Activated CD4-positive, alpha-beta T cell treated with anti-CD3 and anti-CD28 coated beads, Interleukin-2, amount 50 U/mL, for 1 hour (primary cell): Measurements from ENCODE around the gene TET2.

Experiments used
- DNase-seq: peaks from one replicate; pipeline ENCODE4 v3.0.0-alpha.2; 2020

The TET2 gene

DNA sequence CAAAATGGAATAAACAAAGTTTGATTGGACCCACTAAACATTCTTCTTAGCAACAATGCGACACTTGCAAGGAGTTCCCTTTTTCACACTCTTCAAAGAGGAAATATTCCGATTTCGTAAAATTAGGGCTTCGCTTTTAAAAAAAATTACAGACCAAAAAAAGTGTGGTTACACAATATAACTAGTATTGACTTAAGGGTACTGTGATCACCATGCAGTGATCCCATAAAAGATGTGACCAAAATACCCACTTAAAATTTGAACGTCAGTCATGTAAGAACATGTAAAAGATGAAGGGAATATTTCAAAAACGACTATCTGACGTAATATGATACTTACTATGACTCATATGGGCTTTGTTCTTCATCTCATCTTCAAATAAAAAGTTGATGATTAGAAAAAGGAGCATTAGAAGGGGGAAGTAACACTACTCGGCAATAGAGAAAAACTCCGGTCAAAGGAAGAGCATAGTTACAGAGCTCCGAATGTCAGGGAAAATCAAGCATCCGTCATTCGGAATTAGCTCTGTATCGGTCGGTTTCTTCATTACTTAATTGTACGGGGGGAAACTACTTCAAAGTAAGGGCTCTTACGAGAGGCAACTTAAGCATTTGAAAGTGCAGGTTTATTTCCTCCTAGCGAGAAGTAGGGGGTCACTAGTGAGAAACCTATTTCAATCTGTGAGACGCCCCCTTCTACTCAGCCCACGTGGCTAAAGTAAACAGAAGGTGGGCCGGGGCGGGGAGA lies 1.3 kb upstream of the TET2 start:
- DNase-seq = no peak

- DNase-seq = no peak
These were observed 787 bp upstream of the TET2 start for GRCh38 chr4:105145903-105146275.

DNA sequence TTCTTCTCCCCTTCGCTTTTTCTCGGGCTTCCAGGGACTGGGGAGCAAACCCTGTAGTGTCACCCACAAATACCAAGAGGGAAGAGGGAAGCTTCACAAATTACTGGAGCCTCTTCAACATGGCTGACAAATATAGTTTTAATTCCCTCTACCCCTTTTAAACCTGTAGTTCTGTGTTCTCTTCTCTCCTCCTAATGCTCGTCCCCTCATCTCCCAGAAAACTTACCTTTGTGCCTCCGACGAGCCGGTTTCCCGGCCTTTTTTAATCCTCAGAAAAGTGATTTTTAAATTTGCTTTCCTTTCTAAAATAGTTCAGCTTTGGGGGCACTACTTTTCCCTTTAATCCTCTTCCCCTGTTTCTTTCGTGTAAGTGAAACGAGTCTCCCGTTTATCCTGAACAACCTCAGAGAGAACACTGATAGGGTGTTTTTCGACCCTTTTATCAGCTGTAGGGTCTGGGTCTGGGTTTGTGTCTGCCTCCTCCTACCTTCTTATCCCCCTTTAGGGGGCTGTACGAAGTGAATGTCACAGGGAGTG lies 408 bp downstream of the TET2 start:
- DNase-seq = no peak

DNA sequence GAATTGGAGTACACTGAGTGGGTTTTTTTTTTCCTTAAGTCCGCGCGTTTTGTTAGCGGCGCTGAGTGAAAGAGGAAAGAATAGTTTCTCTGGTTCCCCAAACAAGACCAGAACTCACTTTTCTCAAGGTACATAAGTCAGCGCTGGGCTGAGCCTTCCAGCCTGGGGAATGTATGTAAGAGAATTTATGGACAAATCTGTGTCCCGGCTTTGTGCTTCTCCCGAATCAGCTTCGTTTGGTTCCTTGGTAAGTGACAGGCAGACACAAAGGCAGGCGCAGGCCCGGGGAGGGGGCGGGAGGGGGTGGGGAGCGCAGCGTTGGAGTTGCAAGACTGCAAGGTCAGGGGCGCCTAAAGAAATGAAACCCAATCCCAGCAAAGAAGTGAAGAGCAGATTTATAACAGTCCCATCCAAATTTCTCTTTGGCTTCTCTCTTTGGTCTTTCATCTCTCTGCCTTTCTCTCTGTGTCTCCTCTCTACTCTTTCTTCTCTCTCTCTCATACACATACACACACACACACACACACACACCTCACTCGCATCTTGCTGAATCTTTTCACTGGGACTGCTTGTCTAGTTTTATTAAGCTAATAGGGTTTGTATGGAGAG lies 981 bp downstream of the TET2 start:
- peak; percentile 20 for DNase-seq

- no peak for DNase-seq
These were observed 1.7 kb downstream of the TET2 start for GRCh38 chr4:105148356-105148755.

GRCh38 chr4:105148776-105149175 lies 2.1 kb downstream of the TET2 start:
- no peak for DNase-seq

DNA sequence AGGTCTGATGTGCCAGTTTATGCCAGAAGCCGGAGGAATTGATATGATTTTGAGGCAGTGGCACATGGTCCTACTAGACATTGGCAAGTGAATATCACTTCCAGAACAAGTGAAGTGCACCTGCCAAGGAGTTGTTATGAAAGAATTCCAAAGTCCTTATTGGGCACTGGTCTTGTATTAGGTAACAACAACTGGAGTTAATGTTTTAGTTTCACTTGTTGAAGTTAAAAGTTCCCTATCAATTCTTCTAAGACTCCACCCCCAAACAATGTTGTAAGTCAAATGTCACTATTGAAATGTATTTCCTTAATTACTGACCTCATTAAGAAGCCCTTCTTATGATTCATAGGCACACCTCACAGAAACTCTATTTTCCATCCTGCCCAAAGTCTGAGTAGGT lies 3.1 kb downstream of the TET2 start:
- DNase-seq = no peak

GRCh38 chr4:105150503-105150902 lies 3.8 kb downstream of the TET2 start:
- no peak for DNase-seq

GRCh38 chr4:105153749-105154148 lies 7.1 kb downstream of the TET2 start:
- DNase-seq = no peak

GRCh38 chr4:105154576-105154975 lies 7.9 kb downstream of the TET2 start:
- DNase-seq = no peak

- DNase-seq = no peak
These were observed 8.8 kb downstream of the TET2 start for GRCh38 chr4:105155426-105155825.

- DNase-seq = no peak
These were observed 12.2 kb downstream of the TET2 start for GRCh38 chr4:105158837-105159236.

DNA sequence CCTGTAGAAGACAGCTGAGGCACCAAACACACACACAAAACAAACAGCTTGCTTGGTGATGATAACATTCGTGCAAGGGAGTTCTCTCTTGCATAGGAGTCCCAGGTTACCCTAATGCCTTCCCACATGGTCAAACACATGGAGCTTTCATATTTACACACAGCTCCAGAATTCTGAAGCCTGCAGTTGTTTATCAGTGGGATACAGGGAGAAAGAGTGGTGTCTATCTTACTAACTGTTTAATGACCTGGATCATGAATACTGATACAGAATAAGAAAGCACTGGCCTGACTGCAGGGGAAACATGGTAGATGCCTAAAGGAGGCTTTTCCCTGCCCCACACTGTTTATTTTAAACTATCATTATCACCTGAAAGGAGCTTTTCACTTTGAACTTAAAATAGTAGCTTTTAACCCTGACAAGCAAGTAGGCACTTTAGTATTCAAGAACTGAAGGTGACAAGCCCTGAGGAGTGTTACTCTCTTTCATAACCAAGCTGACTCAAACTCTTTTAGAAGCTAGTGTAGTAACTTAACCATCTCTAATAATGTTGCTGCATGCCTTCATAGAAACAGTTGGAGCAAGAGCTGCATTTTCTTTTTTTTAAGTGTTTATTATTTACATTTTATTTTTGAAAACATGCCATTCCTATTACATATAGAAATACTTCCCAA lies 15.6 kb downstream of the TET2 start:
- no peak for DNase-seq

- DNase-seq = no peak
These were observed 17.9 kb downstream of the TET2 start for GRCh38 chr4:105164548-105164947.

DNA sequence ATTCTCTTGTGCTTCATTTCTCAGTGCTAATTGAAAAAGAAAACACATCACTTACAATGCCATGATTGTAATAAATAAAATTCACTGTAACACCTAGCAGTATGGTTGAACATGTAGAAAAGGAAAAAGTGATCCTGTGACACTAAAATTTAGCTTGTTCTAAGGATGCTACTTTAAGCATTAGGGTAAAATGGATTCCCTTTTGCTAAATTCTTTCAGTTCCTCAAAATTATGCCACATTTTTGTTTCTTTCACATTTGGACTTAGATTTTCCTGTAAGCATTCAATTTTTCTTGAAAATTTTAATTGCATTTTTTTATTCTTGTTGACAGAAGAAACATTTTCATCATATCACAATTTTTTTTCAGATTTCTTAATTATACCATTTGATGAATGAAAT lies 19.4 kb downstream of the TET2 start:
- no peak for DNase-seq

GRCh38 chr4:105170711-105171110 lies 24.0 kb downstream of the TET2 start:
- DNase-seq = no peak

GRCh38 chr4:105171912-105172311 lies 25.2 kb downstream of the TET2 start:
- DNase-seq = no peak

- DNase-seq = no peak
These were observed 27.4 kb downstream of the TET2 start for GRCh38 chr4:105174098-105174497.

- no peak for DNase-seq
These were observed 33.1 kb downstream of the TET2 start for GRCh38 chr4:105179539-105180401.

DNA sequence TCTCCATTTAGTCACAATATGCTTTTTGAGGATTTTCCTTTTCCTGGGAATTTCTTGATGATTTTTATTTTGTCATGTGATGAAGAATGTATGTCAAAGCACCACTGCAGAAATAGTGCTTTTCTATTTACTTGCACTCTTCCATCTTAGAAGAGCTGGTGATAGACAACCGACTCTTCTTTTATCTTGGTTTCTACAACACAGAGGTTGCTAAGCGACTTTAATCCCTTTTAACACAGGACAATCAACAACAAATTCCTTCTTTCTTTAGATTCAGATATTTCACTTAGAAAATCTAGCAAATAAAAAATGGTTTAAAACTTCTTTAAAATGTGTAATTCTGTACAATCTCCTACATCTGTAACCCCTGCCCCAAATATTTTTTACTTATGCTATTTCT lies 34.6 kb downstream of the TET2 start:
- no peak for DNase-seq

DNA sequence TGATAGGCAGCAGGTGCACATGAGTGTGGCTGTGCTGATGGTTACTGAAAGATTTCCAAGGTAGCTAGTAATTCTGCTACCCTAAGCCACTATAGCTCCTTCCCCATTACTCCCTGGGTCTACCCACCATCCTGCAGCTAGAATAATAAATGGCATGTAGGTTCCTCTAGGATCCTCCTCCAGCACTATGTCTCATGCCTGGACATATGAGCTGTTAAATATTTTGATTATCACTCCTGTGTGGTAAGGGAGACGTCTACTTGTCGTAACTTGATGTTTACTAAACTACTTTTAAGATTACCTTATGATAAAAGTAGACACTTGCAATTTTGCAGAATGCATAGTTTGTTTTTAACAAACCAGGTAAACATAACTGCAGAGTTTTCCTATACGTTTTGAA lies 35.5 kb downstream of the TET2 start:
- DNase-seq = no peak

- no peak for DNase-seq
These were observed 37.8 kb downstream of the TET2 start for GRCh38 chr4:105184316-105184980.
